DOHH2 (cell line): Measurements from ENCODE around the gene EFNA3.

Experiments
- H3F3A ChIP-seq: fragments of 200-600 bp; sonication (generic), shearing (Covaris generic); 2 replicates; pipeline ENCODE4 v1.6.0; 2016; ENCODE audit warnings: antibody characterized with exemption, mild to moderate bottlenecking; ENCODE audit not compliant: control insufficient read depth, insufficient read depth
- H3K27ac ChIP-seq: fragments of 200-600 bp; sonication (generic); 2 replicates; pipeline ENCODE4 v1.5.1; 2014; ENCODE audit warnings: low read depth, mild to moderate bottlenecking, low read length, moderate library complexity
- H3K27me3 ChIP-seq: fragments of 200-600 bp; sonication (generic); 2 replicates; pipeline ENCODE4 v1.6.1; 2014; ENCODE audit warnings: mild to moderate bottlenecking, low read length, mixed read lengths; ENCODE audit not compliant: control insufficient read depth
- H3K36me3 ChIP-seq: fragments of 200-600 bp; sonication (generic); 2 replicates; pipeline ENCODE4 v1.6.1; 2014; ENCODE audit warnings: mild to moderate bottlenecking, low read length, moderate library complexity, mixed read lengths; ENCODE audit not compliant: control insufficient read depth
- H3K4me1 ChIP-seq: fragments of 200-600 bp; sonication (generic); 2 replicates; pipeline ENCODE4 v1.6.1; 2014; ENCODE audit warnings: mild to moderate bottlenecking, low read length, mixed read lengths; ENCODE audit not compliant: control insufficient read depth
- H3K4me2 ChIP-seq: fragments of 200-600 bp; sonication (generic); 2 replicates; pipeline ENCODE4 v1.6.0; 2014; ENCODE audit warnings: mild to moderate bottlenecking, low read length, moderate library complexity
- H3K4me3 ChIP-seq: fragments of 200-600 bp; sonication (generic); 2 replicates; pipeline ENCODE4 v1.5.1; 2014; ENCODE audit warnings: mild to moderate bottlenecking, low read length, mixed read lengths
- H3K79me2 ChIP-seq: fragments of 200-600 bp; sonication (generic); 2 replicates; pipeline ENCODE4 v1.6.1; 2014; ENCODE audit warnings: mild to moderate bottlenecking, low read length, mixed read lengths; ENCODE audit not compliant: control insufficient read depth
- H3K9me2 ChIP-seq: fragments of 200-600 bp; sonication (generic); replicated peaks from 2 replicates; pipeline ENCODE4 v1.6.1; 2014; ENCODE audit warnings: mild to moderate bottlenecking, low read length, mixed read lengths; ENCODE audit not compliant: control insufficient read depth
- H3K9me3 ChIP-seq: fragments of 200-600 bp; sonication (generic); 2 replicates; pipeline ENCODE4 v1.6.1; 2014; ENCODE audit warnings: antibody characterized with exemption, low read length, mixed read lengths; ENCODE audit not compliant: control insufficient read depth, insufficient read depth
- H4K20me1 ChIP-seq: fragments of 200-600 bp; sonication (generic); 2 replicates; pipeline ENCODE4 v1.6.0; 2014; ENCODE audit warnings: low read depth, mild to moderate bottlenecking, antibody characterized with exemption, low read length, moderate library complexity; ENCODE audit not compliant: control insufficient read depth, insufficient read depth
- EZH2phosphoT487 ChIP-seq: fragments of 200-600 bp; sonication (generic); IDR thresholded peaks from 2 replicates; pipeline ENCODE4 v1.6.1; 2017; ENCODE audit warnings: borderline replicate concordance, mild to moderate bottlenecking, antibody characterized with exemption, low read length, moderate library complexity, mixed read lengths
- TF ChIP-seq, protein P1 (sequence below): fragments of 200-600 bp; sonication (generic); IDR thresholded peaks from one replicate; pipeline ENCODE4 v1.5.1; 2014; ENCODE audit warnings: antibody characterized with exemption, mild to moderate bottlenecking, low read depth, low read length; ENCODE audit not compliant: poor library complexity, severe bottlenecking

EFNA3 gene, protein sequence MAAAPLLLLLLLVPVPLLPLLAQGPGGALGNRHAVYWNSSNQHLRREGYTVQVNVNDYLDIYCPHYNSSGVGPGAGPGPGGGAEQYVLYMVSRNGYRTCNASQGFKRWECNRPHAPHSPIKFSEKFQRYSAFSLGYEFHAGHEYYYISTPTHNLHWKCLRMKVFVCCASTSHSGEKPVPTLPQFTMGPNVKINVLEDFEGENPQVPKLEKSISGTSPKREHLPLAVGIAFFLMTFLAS

DNA sequence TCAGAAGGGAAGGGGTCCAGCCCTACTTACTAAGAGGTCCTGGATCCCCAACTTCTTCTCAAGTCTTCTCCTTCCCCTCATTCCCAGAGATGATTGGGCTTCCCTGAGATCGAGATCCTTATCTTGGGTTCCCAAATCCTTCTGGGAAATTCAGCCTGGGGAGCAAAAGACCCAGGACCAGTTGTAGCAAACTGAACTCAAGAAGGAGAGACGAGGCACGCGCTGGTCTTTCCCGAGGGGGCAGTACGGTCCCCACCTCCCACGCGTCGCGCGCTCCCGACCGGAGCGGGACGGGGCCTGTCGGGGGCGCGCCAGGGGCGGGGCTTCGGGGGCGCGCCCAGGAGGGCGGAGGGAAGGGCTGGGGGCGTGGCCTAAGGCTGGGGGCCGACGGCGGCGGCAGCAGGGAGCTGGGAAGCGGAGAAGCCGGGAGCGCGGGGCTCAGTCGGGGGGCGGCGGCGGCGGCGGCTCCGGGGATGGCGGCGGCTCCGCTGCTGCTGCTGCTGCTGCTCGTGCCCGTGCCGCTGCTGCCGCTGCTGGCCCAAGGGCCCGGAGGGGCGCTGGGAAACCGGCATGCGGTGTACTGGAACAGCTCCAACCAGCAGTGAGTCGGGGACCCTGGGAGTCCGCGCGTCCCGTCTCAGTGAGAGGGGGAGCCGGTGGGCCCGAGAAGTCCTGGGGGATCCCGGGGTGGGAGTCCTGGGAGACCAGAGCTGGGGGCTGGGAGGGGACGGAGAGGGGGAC is at the start of gene EFNA3:
TSS of gene EFNA3 (plus strand) at position 369 of the 741 bp plus-strand sequence. CDS start at position 474, 105 bp downstream.
- H4K20me1 ChIP-seq: no peaks in the 10 kb centered on the region

DNA sequence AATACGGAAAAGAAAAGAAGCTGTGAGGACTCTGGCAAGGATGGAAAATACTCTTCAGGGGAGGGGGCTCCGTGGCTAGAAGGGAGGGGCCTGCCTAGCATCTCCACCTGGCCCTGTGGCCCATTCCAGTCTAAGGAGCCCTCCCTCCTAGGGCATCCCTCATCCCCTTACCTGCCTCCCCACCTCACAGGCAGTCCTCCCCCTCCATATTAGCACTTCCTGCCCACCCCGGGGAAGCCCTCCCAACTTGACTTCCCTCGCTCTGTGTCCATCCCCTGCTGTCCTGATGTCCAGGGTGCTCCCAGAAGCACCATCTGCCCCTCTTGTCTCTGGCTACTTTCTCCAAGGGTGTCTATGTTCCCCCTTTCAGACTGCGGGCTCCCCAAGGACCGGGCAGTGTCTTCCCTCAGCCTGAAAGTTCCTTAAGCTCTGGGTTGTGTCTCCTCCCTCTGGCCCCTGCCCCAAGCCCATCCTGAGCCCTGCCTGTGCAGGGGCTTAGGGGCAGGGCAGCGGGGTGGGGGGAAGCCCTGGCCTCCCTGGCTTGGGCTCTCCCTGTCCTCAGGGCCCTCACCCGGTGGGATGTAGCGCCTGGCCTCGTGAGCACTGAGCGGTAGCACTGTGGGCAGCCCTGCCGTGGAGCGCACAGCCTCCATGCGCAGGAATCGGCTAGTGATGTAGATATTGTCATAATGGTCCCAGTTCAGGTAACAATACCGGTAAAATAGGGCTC is 49.0 kb upstream of the EFNA3 start:
- Histone ChIP-seq H3F3A (no peaks in the 10 kb centered on the region), H3K4me2 (no peak overlapping the region), H4K20me1 (no peaks in the 10 kb centered on the region), H3K27me3 (peaks cover 11% of the 10 kb centered on the region), H3K4me3 (no peak overlapping the region), H3K79me2 (no peaks in the 10 kb centered on the region), H3K27ac (no peak overlapping the region), H3K9me3 (no peaks in the 10 kb centered on the region), H3K4me1 (no peaks in the 10 kb centered on the region), H3K36me3 (no peaks in the 10 kb centered on the region), H3K9me2 (no peaks in the 10 kb centered on the region)
- TF ChIP-seq, protein P1, sequence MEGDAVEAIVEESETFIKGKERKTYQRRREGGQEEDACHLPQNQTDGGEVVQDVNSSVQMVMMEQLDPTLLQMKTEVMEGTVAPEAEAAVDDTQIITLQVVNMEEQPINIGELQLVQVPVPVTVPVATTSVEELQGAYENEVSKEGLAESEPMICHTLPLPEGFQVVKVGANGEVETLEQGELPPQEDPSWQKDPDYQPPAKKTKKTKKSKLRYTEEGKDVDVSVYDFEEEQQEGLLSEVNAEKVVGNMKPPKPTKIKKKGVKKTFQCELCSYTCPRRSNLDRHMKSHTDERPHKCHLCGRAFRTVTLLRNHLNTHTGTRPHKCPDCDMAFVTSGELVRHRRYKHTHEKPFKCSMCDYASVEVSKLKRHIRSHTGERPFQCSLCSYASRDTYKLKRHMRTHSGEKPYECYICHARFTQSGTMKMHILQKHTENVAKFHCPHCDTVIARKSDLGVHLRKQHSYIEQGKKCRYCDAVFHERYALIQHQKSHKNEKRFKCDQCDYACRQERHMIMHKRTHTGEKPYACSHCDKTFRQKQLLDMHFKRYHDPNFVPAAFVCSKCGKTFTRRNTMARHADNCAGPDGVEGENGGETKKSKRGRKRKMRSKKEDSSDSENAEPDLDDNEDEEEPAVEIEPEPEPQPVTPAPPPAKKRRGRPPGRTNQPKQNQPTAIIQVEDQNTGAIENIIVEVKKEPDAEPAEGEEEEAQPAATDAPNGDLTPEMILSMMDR: no peak
- TF ChIP-seq EZH2phosphoT487: no peak

More for the DNA sequence above, at the start of gene EFNA3:
- Histone ChIP-seq H3K4me1 (peaks cover 85% of the 10 kb centered on the region), H3K4me3 (peak within 1 kb of the TSS; percentile 59), H3K9me3 (no peaks in the 10 kb centered on the region), H3F3A (peaks cover 7% of the 10 kb centered on the region; the same call in 1 of the 2 replicates), H3K36me3 (no peaks in the 10 kb centered on the region), H3K79me2 (no peaks in the 10 kb centered on the region), H3K9me2 (no peaks in the 10 kb centered on the region), H3K4me2 (peak within 1 kb of the TSS; percentile 76), H3K27me3 (peaks cover 55% of the 10 kb centered on the region), H3K27ac (no peak within 1 kb of the TSS)
- TF ChIP-seq, protein P1: peak; percentile 14
- peak; percentile 71; the same call in 1 of the 2 replicates for TF ChIP-seq EZH2phosphoT487

DNA sequence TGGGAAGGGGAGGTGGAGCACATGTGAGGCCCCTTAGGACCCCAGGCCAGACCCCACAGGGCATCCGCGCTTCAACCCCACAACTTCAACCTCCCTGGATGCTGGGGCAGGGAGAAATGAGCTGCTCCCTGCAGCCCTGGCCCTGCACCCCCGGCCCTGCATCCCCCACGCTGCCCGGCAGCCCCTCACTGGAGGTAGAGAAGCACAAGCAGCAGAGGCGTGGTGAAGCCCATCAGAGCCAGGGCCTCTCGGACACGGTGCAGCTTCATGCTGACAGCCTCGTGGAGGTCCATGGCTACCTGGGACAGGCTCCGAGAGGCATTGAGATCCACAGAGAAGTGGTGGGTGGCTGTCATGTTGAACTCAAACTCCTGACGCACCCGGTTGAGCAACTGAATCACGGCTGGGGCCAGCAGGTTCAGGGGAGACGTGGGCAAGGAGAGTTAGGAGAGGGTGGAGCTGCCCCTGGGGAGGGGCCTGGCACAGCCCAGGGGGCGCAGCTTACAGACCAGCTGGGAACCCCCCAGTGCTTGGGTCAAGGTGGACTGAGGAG is 48.3 kb upstream of the EFNA3 start:
- H3K36me3 ChIP-seq: no peaks in the 10 kb centered on the region
- H3K27ac ChIP-seq: no peak overlapping the region
- peaks cover 13% of the 10 kb centered on the region for H3K27me3 ChIP-seq
- no peaks in the 10 kb centered on the region for H3K9me2 ChIP-seq
- H3K4me1 ChIP-seq: no peaks in the 10 kb centered on the region
- H4K20me1 ChIP-seq: no peaks in the 10 kb centered on the region
- H3K4me2 ChIP-seq: no peak overlapping the region
- no peaks in the 10 kb centered on the region for H3F3A ChIP-seq
- no peak for TF ChIP-seq EZH2phosphoT487
- TF ChIP-seq, protein P1: no peak
- no peak overlapping the region for H3K4me3 ChIP-seq
- no peaks in the 10 kb centered on the region for H3K9me3 ChIP-seq
- H3K79me2 ChIP-seq: no peaks in the 10 kb centered on the region
